Fibroblast of villous mesenchyme (primary cell): Measurements from ENCODE around the gene TRMT44. TPM values are rescaled to one million over a fixed set of nuclear protein-coding genes. Genes with fewer than 3 reads are reported as not detected.
A peak's percentile ranks its signal among the peaks of the same experiment; 100 is the strongest.

Experiments
- DNase-seq: peaks from one replicate; pipeline ENCODE4 v3.0.0-alpha.2; 2010; ENCODE audit warnings: low read depth
- H3K4me3 ChIP-seq: 2 replicates; pipeline ENCODE4 v1.5.1; 2011; ENCODE audit warnings: low read depth, mild to moderate bottlenecking, low read length
- total RNA-seq: library from RNA; depleted of rRNA; stranded (reverse); fragments of >200 nt; gene quantifications from 2 replicates; pipeline ENCODE4 v1.2.3, GENCODE V29; 2012
- TF ChIP-seq, protein P1 (sequence below): IDR thresholded peaks from 2 replicates; pipeline ENCODE4 v1.5.1; 2012; ENCODE audit warnings: low read depth, mild to moderate bottlenecking, low read length; ENCODE audit not compliant: insufficient read depth

Gene TRMT44
- total RNA-seq, 1 donor: 19.4 TPM

DNA sequence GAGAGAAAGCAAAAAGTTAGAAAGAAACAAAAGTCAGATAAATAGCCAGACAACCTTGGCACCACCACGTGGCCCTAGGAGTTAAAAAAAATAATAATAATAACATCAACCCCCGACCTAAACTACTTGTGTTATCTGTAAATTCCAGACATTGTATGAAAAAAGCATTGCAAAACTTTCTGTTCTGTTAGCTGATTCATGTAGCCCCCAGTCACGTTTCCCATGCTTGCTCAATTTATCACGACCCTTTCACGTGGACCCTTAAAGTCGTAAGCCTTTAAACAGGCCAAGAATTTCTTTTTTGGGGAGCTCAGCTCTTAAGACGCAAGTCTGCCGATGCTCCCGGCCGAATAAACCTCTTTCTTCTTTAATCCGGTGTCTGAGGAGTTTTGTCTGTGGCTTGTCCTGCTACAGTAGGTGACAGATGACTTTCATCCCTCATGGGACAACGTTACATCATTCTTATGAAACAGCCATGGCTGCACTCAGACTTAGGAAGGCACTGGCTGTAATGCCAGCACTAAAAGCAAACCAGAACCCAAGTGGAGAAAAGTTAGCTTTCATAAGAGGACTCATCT lies 574 bp upstream of the TRMT44 start:
- no peak for DNase-seq
- peak overlapping the region; percentile 92 for H3K4me3 ChIP-seq
- TF ChIP-seq, protein P1, sequence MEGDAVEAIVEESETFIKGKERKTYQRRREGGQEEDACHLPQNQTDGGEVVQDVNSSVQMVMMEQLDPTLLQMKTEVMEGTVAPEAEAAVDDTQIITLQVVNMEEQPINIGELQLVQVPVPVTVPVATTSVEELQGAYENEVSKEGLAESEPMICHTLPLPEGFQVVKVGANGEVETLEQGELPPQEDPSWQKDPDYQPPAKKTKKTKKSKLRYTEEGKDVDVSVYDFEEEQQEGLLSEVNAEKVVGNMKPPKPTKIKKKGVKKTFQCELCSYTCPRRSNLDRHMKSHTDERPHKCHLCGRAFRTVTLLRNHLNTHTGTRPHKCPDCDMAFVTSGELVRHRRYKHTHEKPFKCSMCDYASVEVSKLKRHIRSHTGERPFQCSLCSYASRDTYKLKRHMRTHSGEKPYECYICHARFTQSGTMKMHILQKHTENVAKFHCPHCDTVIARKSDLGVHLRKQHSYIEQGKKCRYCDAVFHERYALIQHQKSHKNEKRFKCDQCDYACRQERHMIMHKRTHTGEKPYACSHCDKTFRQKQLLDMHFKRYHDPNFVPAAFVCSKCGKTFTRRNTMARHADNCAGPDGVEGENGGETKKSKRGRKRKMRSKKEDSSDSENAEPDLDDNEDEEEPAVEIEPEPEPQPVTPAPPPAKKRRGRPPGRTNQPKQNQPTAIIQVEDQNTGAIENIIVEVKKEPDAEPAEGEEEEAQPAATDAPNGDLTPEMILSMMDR: no peak

DNA sequence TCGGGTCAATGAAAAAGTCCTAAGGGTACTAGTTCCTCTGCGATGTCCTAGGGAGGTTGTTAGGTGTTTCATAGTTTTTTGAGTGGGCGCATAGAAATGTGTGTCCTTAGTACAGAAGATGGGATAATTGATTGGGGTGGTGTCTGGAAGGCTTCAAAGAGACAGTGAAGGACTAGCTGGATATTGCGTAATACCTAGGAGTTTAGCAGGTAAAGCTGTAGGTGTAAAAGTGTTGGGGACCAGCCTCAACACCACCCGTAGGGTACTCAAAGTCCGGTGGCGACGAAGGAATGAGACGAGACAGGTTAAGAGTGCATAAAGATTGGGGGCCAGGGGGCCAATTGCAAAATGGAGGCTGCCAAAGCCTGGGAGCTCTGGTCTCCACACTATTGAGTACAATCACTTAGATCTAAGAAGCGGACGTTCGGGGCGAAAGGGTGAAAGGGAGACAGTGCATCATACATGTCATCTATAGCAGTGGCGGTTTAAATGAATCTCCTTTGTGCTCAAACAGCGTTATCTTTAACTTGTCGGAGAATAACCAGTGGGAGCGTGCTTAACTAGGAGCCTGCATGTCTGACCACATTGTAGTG lies 1.0 kb downstream of the TRMT44 start:
- TF ChIP-seq, protein P1: no peak
- no peak for DNase-seq

DNA sequence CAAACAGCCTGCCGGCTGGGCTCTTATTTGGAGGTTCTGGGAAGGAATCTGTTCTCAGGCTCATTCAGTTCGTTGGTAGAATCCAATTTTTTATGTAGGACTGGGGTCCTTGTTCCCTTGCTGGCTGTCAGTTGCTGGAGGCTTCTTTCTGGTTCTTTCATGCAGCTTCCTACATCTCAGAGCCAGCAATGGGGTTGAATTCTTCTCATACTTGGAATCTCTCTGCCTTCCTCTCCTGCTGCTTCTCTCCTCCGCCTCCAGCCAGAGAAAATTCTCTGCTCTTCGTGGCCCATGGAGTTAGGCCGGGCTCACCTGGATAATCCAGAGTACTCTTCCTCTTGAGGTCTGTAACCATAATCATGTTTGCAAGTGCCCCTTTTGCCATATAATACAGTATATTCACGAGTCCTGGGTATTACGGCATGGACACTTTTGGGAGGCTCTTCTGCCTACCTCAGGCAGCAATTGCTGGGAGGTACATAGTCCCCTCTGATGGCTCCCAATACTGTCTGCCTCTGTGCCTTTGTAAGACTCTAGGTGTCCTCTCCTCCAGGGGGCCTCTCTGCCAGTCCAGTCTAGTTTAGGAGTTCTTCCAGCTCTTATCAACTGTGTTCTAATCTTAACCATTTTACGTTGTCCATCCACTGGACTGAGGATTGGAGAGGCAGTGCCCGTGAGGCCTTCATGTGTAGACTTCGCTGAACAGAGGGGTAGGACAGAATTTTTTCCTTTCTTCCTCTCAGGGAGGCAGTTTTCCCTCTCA lies 2.2 kb downstream of the TRMT44 start:
- TF ChIP-seq, protein P1: no peak
- no peak for DNase-seq
- H3K4me3 ChIP-seq: no peak overlapping the region

More for the DNA sequence above, 1.0 kb downstream of the TRMT44 start:
- H3K4me3 ChIP-seq: peak overlapping the region; percentile 92

DNA sequence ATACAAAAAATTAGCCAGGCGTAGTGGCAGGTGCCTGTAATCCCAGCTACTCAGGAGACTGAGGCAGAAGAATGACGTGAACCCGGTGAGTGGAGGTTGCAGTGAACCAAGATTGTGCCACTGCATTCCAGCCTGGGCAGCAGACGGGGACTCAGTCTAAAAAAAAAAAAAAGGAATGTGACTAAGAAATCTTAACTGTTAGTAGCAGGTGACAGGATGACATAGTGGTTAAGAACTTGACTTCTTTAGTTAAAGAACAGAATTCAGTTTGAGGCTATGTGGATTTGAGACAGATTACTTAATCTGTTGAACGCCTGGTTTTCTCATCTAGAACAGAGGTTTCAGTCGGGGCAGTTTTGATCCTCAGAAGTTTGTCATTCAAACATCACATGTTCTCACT lies 3.2 kb downstream of the TRMT44 start:
- TF ChIP-seq, protein P1: no peak
- no peak for DNase-seq

DNA sequence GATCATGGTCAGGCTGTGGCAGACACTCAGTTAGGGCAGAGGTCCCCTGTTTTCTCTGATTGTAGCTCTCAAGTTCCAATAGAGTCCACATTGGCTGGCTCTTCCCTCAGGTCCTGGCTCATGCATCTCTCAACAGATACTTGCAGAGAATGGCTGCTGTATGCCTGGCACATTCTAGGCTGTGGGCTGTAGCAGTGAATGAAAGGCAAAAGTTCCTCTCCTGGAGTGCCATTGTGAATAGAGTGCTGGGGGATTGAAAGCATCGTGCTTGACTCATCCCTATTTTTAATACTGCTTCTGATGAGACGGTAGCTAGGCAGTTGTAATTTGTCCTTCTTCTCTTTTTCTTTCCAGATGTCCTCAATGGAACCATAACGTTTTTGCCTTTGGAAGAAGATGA lies 5.5 kb downstream of the TRMT44 start:
- DNase-seq: no peak
- TF ChIP-seq, protein P1: no peak

More for the DNA sequence above, 3.2 kb downstream of the TRMT44 start:
- no peak overlapping the region for H3K4me3 ChIP-seq

DNA sequence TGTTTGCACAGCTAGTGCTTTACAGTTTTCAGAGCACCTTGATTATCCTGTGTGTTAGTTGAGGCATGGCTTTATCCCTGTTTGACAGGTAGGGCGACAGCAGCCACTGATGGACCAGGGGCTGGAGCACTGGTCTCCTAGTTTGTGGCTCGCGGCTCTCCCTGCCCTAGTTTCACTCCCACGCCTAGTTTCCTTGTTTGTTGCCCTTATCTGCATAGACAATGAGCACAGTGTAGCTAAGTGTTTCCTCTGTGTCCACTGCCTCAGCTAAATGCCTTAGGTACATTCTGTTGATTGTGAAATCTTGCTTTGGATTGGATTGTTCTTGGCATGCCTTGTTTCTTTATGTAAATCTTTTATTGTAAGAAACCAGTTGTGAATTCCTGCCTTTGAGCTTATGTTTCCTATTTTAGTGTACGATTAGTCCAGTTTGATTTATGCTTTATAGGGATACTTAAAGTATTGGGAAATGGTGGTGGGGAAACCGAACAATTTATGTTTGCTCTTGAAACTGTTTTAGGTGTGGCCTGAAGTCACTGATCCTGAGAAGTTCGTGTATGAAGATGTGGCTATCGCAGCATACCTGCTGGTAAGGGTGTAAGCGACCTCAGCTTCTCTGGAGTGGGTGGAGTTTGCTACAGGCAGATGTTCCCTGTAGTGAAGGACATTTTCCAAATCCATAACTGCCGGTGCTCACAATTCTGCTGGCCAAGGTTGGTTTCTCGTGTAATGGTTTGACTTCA lies 11.0 kb downstream of the TRMT44 start:
- H3K4me3 ChIP-seq: no peak overlapping the region
- TF ChIP-seq, protein P1: no peak
- peak; percentile 22 for DNase-seq

More for the DNA sequence above, 5.5 kb downstream of the TRMT44 start:
- no peak overlapping the region for H3K4me3 ChIP-seq
